Measurements from ENCODE around the gene CRYAB. TPM values are rescaled to one million over a fixed set of nuclear protein-coding genes. Genes with fewer than 3 reads are reported as not detected.

Gene CRYAB
- total RNA-seq, 2 donors from 2014 or later: 325 to 387 TPM

DNA sequence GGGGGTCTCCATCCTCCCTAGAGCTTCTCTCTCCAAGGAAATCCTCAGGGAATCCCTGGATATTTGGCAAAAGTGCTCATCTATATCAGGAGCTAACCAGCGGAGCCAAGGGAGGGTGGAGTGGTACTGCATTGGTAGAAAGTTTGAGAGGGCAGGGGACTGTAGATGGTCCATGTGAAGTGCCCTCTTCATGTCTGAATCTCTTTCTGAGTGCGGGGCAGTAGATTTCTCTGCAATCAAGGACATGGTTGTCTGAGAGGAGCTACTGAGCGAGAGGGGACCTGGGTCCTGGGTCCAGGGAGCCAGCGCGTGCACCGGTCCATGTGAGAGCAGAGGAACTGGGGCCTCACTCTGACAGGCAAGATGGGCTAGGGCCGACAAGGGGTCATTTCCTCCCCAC lies 26.3 kb upstream of the CRYAB start:
- Histone ChIP-seq H3K4me1 (ENCODE audit: control insufficient read depth in 1 of 2, low read depth in 2 of 2) (peaks cover 18 to 44% of the 10 kb centered on the region in 2 donors), H3K27me3 (replicated peaks; ENCODE audit: insufficient read depth) (no peaks in the 10 kb centered on the region), H3K36me3 (no peaks in the 10 kb centered on the region), H3K9me3 (no peaks in the 10 kb centered on the region), H3K4me3 (peak overlapping the region; percentile 78), H3K27ac (peak overlapping the region; percentile 67 to 72)
- TF ChIP-seq, protein P1, sequence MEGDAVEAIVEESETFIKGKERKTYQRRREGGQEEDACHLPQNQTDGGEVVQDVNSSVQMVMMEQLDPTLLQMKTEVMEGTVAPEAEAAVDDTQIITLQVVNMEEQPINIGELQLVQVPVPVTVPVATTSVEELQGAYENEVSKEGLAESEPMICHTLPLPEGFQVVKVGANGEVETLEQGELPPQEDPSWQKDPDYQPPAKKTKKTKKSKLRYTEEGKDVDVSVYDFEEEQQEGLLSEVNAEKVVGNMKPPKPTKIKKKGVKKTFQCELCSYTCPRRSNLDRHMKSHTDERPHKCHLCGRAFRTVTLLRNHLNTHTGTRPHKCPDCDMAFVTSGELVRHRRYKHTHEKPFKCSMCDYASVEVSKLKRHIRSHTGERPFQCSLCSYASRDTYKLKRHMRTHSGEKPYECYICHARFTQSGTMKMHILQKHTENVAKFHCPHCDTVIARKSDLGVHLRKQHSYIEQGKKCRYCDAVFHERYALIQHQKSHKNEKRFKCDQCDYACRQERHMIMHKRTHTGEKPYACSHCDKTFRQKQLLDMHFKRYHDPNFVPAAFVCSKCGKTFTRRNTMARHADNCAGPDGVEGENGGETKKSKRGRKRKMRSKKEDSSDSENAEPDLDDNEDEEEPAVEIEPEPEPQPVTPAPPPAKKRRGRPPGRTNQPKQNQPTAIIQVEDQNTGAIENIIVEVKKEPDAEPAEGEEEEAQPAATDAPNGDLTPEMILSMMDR (IDR thresholded peaks at IDR 0.05): no peak
- DNase-seq (ENCODE audit: low spot score): no peak
- ATAC-seq (ENCODE audit: insufficient number of reproducible peaks, low FRiP score, low read depth): no peak

DNA sequence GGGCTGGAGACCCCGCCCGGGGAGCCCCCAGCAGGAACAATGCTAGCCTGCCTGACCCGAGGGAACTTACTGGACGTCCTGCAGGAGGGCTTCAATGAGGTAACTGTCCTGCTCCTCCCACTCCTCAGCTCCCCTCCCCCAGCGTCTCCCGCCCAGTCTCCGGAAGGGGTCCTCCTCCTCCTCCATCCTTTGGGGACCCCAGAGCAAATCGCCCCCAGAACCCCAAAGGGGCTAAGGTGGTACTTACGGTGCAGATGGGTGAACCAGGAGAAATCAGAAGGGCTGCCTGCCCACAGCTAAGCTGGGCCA lies 25.8 kb upstream of the CRYAB start:
- Histone ChIP-seq H3K9me3 (no peaks in the 10 kb centered on the region), H3K4me3 (peak overlapping the region; percentile 78), H3K4me1 (ENCODE audit: control insufficient read depth in 1 of 2, low read depth in 2 of 2) (peaks cover 18 to 47% of the 10 kb centered on the region in 2 donors), H3K27ac (peak overlapping the region; percentile 67 to 72), H3K27me3 (replicated peaks; ENCODE audit: insufficient read depth) (no peaks in the 10 kb centered on the region), H3K36me3 (no peaks in the 10 kb centered on the region)
- ATAC-seq (ENCODE audit: insufficient number of reproducible peaks, low FRiP score, low read depth): peak; percentile 11
- TF ChIP-seq, protein P1 (IDR thresholded peaks at IDR 0.05): no peak
- no peak for DNase-seq (ENCODE audit: low spot score)

DNA sequence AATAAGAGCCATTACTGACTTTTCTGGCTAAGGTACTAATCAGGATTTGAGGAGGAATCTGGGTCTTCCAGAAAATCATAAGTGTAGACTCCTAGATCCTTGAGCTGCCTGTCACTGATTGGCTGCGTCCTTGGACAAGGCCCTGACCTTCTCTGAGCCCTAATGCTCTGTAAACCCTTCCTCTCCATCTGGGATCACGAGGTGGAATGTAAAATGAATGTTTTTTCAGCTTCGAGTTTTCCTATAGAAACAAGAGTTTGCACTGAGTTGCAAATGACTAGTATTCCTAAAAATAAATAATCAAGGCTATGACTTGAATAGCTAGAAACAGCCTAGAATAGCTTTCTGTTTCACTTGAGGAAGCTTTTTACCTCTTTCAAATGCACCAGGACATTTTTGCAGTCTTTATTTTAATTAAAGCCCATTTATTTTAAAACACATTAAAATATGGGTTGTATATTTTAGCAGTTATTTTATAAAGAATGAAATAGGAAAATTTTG lies 24.5 kb upstream of the CRYAB start:
- TF ChIP-seq, protein P1 (IDR thresholded peaks at IDR 0.05): no peak
- Histone ChIP-seq H3K27me3 (replicated peaks; ENCODE audit: insufficient read depth) (no peaks in the 10 kb centered on the region), H3K4me3 (peak overlapping the region; percentile 78), H3K4me1 (ENCODE audit: control insufficient read depth in 1 of 2, low read depth in 2 of 2) (peaks cover 18 to 51% of the 10 kb centered on the region in 2 donors), H3K9me3 (no peaks in the 10 kb centered on the region), H3K27ac (peak overlapping the region; percentile 67 to 72), H3K36me3 (no peaks in the 10 kb centered on the region)
- DNase-seq (ENCODE audit: low spot score) (no peak), ATAC-seq (ENCODE audit: insufficient number of reproducible peaks, low FRiP score, low read depth) (no peak)

DNA sequence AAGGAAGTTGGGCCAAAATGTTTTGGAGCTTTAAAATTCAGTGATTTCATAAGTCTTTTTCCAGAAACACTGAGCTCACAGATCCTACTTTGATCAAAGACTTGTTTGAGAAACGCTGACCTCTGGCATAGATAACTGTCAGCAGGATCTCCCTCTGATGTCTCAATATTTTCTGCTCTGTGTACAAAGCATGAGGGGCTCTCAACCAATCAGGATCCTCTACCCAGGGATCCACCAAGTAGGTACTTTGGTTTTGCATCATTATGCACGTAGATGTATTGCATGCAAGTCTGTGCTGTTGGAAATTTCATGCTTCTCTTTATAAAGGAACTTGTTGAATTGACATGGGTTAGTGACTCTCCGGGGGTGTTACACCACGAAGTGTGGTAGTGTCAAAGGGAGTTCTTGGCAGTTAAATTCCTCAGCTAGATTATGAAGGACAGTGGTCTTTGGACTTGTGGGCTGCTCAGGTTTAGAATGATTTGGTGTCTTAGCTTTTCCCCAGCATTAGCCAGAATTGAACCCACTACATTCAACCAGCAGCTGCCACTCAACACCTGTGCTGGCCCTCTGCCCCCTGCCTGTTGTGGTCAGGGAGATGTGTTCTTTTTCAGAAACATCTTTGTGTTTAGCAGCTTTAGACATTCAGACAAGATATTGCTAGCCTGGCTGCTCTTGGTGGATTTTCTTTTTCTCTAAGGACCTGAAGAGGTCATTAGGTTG lies 23.9 kb upstream of the CRYAB start:
- H3K36me3 ChIP-seq: no peaks in the 10 kb centered on the region
- peak overlapping the region; percentile 78 for H3K4me3 ChIP-seq
- no peak for DNase-seq (ENCODE audit: low spot score)
- ATAC-seq (ENCODE audit: insufficient number of reproducible peaks, low FRiP score, low read depth): no peak
- H3K9me3 ChIP-seq: no peaks in the 10 kb centered on the region
- TF ChIP-seq, protein P1 (IDR thresholded peaks at IDR 0.05): no peak
- peaks cover 18 to 51% of the 10 kb centered on the region in 2 donors for H3K4me1 ChIP-seq (ENCODE audit: control insufficient read depth in 1 of 2, low read depth in 2 of 2)
- no peaks in the 10 kb centered on the region for H3K27me3 ChIP-seq (replicated peaks; ENCODE audit: insufficient read depth)
- H3K27ac ChIP-seq: peak overlapping the region; percentile 67 to 72

DNA sequence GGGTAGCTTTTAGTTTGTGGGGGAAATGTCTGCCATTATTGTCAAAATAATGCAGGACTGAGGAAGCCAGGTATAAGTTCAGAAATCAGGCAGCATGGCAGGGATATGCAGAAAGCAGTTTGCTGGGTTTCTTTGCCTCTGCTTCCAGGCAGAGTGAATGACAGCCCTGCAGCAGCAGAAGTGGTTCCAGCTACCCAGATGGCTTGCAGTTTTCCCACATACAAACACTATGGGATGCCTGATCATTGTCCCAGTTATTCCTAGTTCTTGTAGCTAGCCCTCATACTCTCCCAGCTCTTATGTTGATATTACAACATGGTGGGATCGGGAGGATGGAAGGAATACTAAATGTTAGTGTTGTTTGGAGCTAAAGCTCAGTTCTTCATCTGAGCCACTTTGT lies 22.7 kb upstream of the CRYAB start:
- Histone ChIP-seq H3K4me3 (no peak overlapping the region), H3K27me3 (replicated peaks; ENCODE audit: insufficient read depth) (no peaks in the 10 kb centered on the region), H3K9me3 (no peaks in the 10 kb centered on the region), H3K4me1 (ENCODE audit: control insufficient read depth in 1 of 2, low read depth in 2 of 2) (peaks cover 18 to 49% of the 10 kb centered on the region in 2 donors), H3K36me3 (no peaks in the 10 kb centered on the region), H3K27ac (no peak overlapping the region)
- TF ChIP-seq, protein P1 (IDR thresholded peaks at IDR 0.05): no peak
- ATAC-seq (ENCODE audit: insufficient number of reproducible peaks, low FRiP score, low read depth) (no peak), DNase-seq (ENCODE audit: low spot score) (no peak)

Data from thoracic aorta (tissue), 2 donors.